HepG2 (cell line): Measurements from ENCODE around the gene PDXDC1. TPM values are rescaled to one million over a fixed set of nuclear protein-coding genes. Genes with fewer than 3 reads are reported as not detected.
A peak's percentile ranks its signal among the peaks of the same experiment; 100 is the strongest.

Experiments
- ARHGAP35 ChIP-seq: sonication (generic); formaldehyde crosslinking; IDR thresholded peaks from 2 replicates; pipeline ENCODE4 v1.9.0; 2022; ENCODE audit warnings: mild to moderate bottlenecking, inconsistent platforms, moderate library complexity, missing genetic modification reagents, borderline replicate concordance
- FOXC1 ChIP-seq: sonication (generic); formaldehyde crosslinking; IDR thresholded peaks from 2 replicates; pipeline ENCODE4 v1.8.0; 2022; ENCODE audit warnings: mild to moderate bottlenecking, missing genetic modification reagents, borderline replicate concordance
- KMT2A ChIP-seq: sonication (generic); formaldehyde crosslinking; IDR thresholded peaks from 2 replicates; pipeline ENCODE4 v1.4.0; 2020; ENCODE audit warnings: missing genetic modification reagents
- MNT ChIP-seq: fragments of 450-650 bp; IDR thresholded peaks from 2 replicates; pipeline ENCODE4 v1.6.1; 2016
- NFKBIZ ChIP-seq: IDR thresholded peaks from 2 replicates; pipeline ENCODE4 v1.6.1; 2018; ENCODE audit warnings: missing genetic modification reagents, missing compliant biosample characterization
- PRMT3 ChIP-seq: sonication (generic); formaldehyde crosslinking; IDR thresholded peaks from 2 replicates; pipeline ENCODE4 v1.8.1; 2022; ENCODE audit warnings: low read depth, mild to moderate bottlenecking, moderate library complexity, missing genetic modification reagents, borderline replicate concordance
- REL ChIP-seq: sonication (generic); formaldehyde crosslinking; conservative IDR thresholded peaks from 2 replicates; pipeline ENCODE4 v1.8.0; 2022; ENCODE audit warnings: mild to moderate bottlenecking, missing genetic modification reagents, moderate library complexity
- RXRB ChIP-seq: IDR thresholded peaks from 2 replicates; pipeline ENCODE4 v1.6.1; 2016; ENCODE audit warnings: borderline replicate concordance, missing genetic modification reagents, missing compliant biosample characterization
- SNAPC5 ChIP-seq: sonication (generic); formaldehyde crosslinking; IDR thresholded peaks from 2 replicates; pipeline ENCODE4 v1.8.1; 2023; ENCODE audit warnings: mild to moderate bottlenecking, missing genetic modification reagents, borderline replicate concordance
- THAP7 ChIP-seq: sonication (generic); formaldehyde crosslinking; IDR thresholded peaks from 2 replicates; pipeline ENCODE4 v1.8.1; 2023; ENCODE audit warnings: mild to moderate bottlenecking, missing genetic modification reagents
- ZBTB8A ChIP-seq: sonication (generic); formaldehyde crosslinking; IDR thresholded peaks from 2 replicates; pipeline ENCODE4 v1.4.0; 2020; ENCODE audit warnings: mild to moderate bottlenecking, low read depth, missing genetic modification reagents, borderline replicate concordance
- ZNF546 ChIP-seq: sonication (generic); formaldehyde crosslinking; conservative IDR thresholded peaks from 2 replicates; pipeline ENCODE4 v1.8.1; 2023; ENCODE audit warnings: mild to moderate bottlenecking, missing genetic modification reagents
- ZNF547 ChIP-seq: sonication (generic); formaldehyde crosslinking; IDR thresholded peaks from 2 replicates; pipeline ENCODE4 v1.5.1; 2020; ENCODE audit warnings: mild to moderate bottlenecking, missing genetic modification reagents
- ZNF563 ChIP-seq: sonication (generic); formaldehyde crosslinking; IDR thresholded peaks from 2 replicates; pipeline ENCODE4 v1.8.0; 2022; ENCODE audit warnings: mild to moderate bottlenecking, moderate library complexity, missing genetic modification reagents
- ZNF605 ChIP-seq: sonication (generic); formaldehyde crosslinking; IDR thresholded peaks from 2 replicates; pipeline ENCODE4 v1.8.0; 2022; ENCODE audit warnings: mild to moderate bottlenecking, missing genetic modification reagents
- ZNF639 ChIP-seq: conservative IDR thresholded peaks from 2 replicates; pipeline ENCODE4 v1.6.1; 2018; ENCODE audit warnings: missing genetic modification reagents
- ZNF710 ChIP-seq: sonication (generic); formaldehyde crosslinking; IDR thresholded peaks from 2 replicates; pipeline ENCODE4 v1.5.0; 2020; ENCODE audit warnings: mild to moderate bottlenecking, missing genetic modification reagents, borderline replicate concordance
- ZNF724P ChIP-seq: sonication (generic); formaldehyde crosslinking; IDR thresholded peaks from 2 replicates; pipeline ENCODE4 v1.8.0; 2022; ENCODE audit warnings: missing genetic modification reagents, borderline replicate concordance
- ZNF740 ChIP-seq: sonication (generic); formaldehyde crosslinking; IDR thresholded peaks from 2 replicates; pipeline ENCODE4 v1.4.0; 2020; ENCODE audit warnings: missing genetic modification reagents
- ZSCAN21 ChIP-seq: sonication (generic); formaldehyde crosslinking; IDR thresholded peaks from 2 replicates; pipeline ENCODE4 v1.8.0; 2022; ENCODE audit warnings: mild to moderate bottlenecking, missing genetic modification reagents, moderate library complexity, borderline replicate concordance
- polyA plus RNA-seq, 8 experiments: library from polyadenylated mRNA; depleted of rRNA in 3 of 8; stranded (reverse) in 7 of 8; unstranded in 1 of 8; fragments of >200 nt; fragmentation: Illumina TruSeq in 4 of 8; extraction: Trizol in 4 of 8; gene quantifications; 2 replicates each; pipeline versions ENCODE4 v1.2.1 to v1.2.3, GENCODE V29; 2011 to 2016; ENCODE audit warnings: low read depth in 4 of 8, missing spikeins in 1 of 8, mixed read lengths in 1 of 8; ENCODE audit not compliant: insufficient read depth in 1 of 8
- total RNA-seq, 5 experiments: library from RNA; depleted of rRNA; stranded (reverse); fragments of >200 nt; fragmentation: Illumina TruSeq; extraction: Trizol; gene quantifications; 2 replicates each; pipeline ENCODE4 v1.2.3, GENCODE V29; 2016; ENCODE audit warnings: low read depth in 1 of 5

PDXDC1 gene
- total and polyA plus RNA-seq, 2 of the 13 experiments (the other 11 are each of a cell fraction or from before 2014, with no cell fraction given) = 133 to 169 TPM

- TF ChIP-seq FOXC1 (CRISPR knock-in tag) (peak; percentile 81), PRMT3 (peak; percentile 54; the same call in 1 of the 2 replicates), KMT2A (CRISPR knock-in tag) (peak; percentile 100), ZNF546 (peak; percentile 79; the same call in 1 of the 2 replicates), ZNF639 (peak; percentile 91), SNAPC5 (CRISPR knock-in tag) (peak; percentile 65; the same call in 1 of the 2 replicates), ZNF605 (peak; percentile 77; the same call in 1 of the 2 replicates), MNT (peak; percentile 76), ZNF724P (peak; percentile 87; the same call in 1 of the 2 replicates), ZBTB8A (CRISPR knock-in tag) (peak; percentile 89; the same call in 1 of the 2 replicates), ARHGAP35 (CRISPR knock-in tag) (peak; percentile 97), NFKBIZ (CRISPR knock-in tag) (peak; percentile 73), ZNF740 (CRISPR knock-in tag) (peak; percentile 48), ZNF710 (CRISPR knock-in tag) (peak; percentile 67; the same call in 1 of the 2 replicates), THAP7 (peak; percentile 97), ZSCAN21 (CRISPR knock-in tag) (peak; percentile 98), ZNF563 (CRISPR knock-in tag) (peak; percentile 93), RXRB (CRISPR knock-in tag) (peak; percentile 95), REL (CRISPR knock-in tag) (peak; percentile 68; the same call in 1 of the 2 replicates), ZNF547 (CRISPR knock-in tag) (peak; percentile 81)
Measured at GRCh38 chr16:15093955-15094827, 119.4 kb downstream of the PDXDC1 start, which contains the start of gene RRN3 (continued).
